Activated CD8-positive, alpha-beta memory T cell treated with anti-CD3 and anti-CD28 coated beads, Interleukin-2, amount 50 U/mL, for 24 hours (primary cell): ENCODE measurements around the gene COBL.

Experiments used
- DNase-seq: peaks from one replicate; pipeline ENCODE4 v3.0.0-alpha.2; 2020; ENCODE audit errors: extremely low read depth

COBL gene

GRCh38 chr7:51325908-51326307 is 9.3 kb upstream of the COBL start:
- DNase-seq: no peak

- DNase-seq: no peak
Observed at GRCh38 chr7:51325261-51325676, 8.7 kb upstream of the COBL start.

- DNase-seq: no peak
Observed at GRCh38 chr7:51324206-51324898, 7.7 kb upstream of the COBL start.

GRCh38 chr7:51321961-51322515 is 5.4 kb upstream of the COBL start:
- DNase-seq: no peak

- DNase-seq: no peak
Observed at GRCh38 chr7:51318886-51319579, 2.4 kb upstream of the COBL start.

- no peak for DNase-seq
Observed at GRCh38 chr7:51318001-51318400, 1.4 kb upstream of the COBL start.

GRCh38 chr7:51317582-51317910 is 937 bp upstream of the COBL start:
- DNase-seq: no peak

GRCh38 chr7:51316262-51316665 is 345 bp downstream of the COBL start:
- DNase-seq: no peak

GRCh38 chr7:51315393-51316261 is 982 bp downstream of the COBL start:
- DNase-seq: no peak

GRCh38 chr7:51314726-51315125 is 1.9 kb downstream of the COBL start:
- DNase-seq: no peak

GRCh38 chr7:51313738-51314425 is 2.7 kb downstream of the COBL start:
- DNase-seq: no peak

GRCh38 chr7:51312951-51313737 is 3.5 kb downstream of the COBL start:
- DNase-seq: no peak

GRCh38 chr7:51311166-51311565 is 5.4 kb downstream of the COBL start:
- no peak for DNase-seq

- DNase-seq: no peak
Observed at GRCh38 chr7:51310131-51310583, 6.5 kb downstream of the COBL start.

- DNase-seq: no peak
Observed at GRCh38 chr7:51309361-51310130, 7.1 kb downstream of the COBL start.

GRCh38 chr7:51308696-51309095 is 7.9 kb downstream of the COBL start:
- DNase-seq: no peak

GRCh38 chr7:51308265-51308664 is 8.3 kb downstream of the COBL start:
- DNase-seq: no peak

GRCh38 chr7:51307651-51308210 is 8.9 kb downstream of the COBL start:
- DNase-seq: no peak

GRCh38 chr7:51306761-51307160 is 9.8 kb downstream of the COBL start:
- DNase-seq: no peak

- no peak for DNase-seq
Observed at GRCh38 chr7:51304729-51305128, 11.9 kb downstream of the COBL start.
